HG03103 (cell line): ENCODE measurements around the gene ALKBH2.
A peak's percentile ranks its signal among the peaks of the same experiment; 100 is the strongest.

ENCODE experiments used
- ATAC-seq: cut with Tn5 transposase; IDR thresholded peaks from one replicate; pipeline ENCODE4 v1.9.1; 2021; ENCODE audit warnings: low read depth; ENCODE audit not compliant: unreplicated experiment

The ALKBH2 gene

GRCh38 chr12:109093022-109093918 lies at the start of gene ALKBH2:
Gene ALKBH2 (minus strand): TSS chr12:109093472. CDS start chr12:109092786, 686 bp downstream.
- ATAC-seq, result peak; percentile 59

GRCh38 chr12:109140560-109140959 lies 47.3 kb upstream of the ALKBH2 start:
- no peak for ATAC-seq

GRCh38 chr12:109139791-109140190 lies 46.5 kb upstream of the ALKBH2 start:
- ATAC-seq, result no peak

- no peak for ATAC-seq
These were observed 46.1 kb upstream of the ALKBH2 start for GRCh38 chr12:109139360-109139759.

GRCh38 chr12:109137055-109137454 lies 43.8 kb upstream of the ALKBH2 start:
- ATAC-seq, result no peak

- ATAC-seq, result no peak
These were observed 41.1 kb upstream of the ALKBH2 start for GRCh38 chr12:109134186-109134917.

GRCh38 chr12:109131154-109132050 lies 38.1 kb upstream of the ALKBH2 start:
- no peak for ATAC-seq

- ATAC-seq, result no peak
These were observed 37.3 kb upstream of the ALKBH2 start for GRCh38 chr12:109130297-109131153.

- ATAC-seq, result no peak
These were observed 34.4 kb upstream of the ALKBH2 start for GRCh38 chr12:109127533-109128242.

GRCh38 chr12:109126784-109127183 lies 33.5 kb upstream of the ALKBH2 start:
- no peak for ATAC-seq

GRCh38 chr12:109125791-109126190 lies 32.5 kb upstream of the ALKBH2 start:
- no peak for ATAC-seq

- no peak for ATAC-seq
These were observed 31.8 kb upstream of the ALKBH2 start for GRCh38 chr12:109124878-109125648.

- ATAC-seq, result no peak
These were observed 28.1 kb upstream of the ALKBH2 start for GRCh38 chr12:109121346-109121880.

- no peak for ATAC-seq
These were observed 27.3 kb upstream of the ALKBH2 start for GRCh38 chr12:109120557-109120956.

GRCh38 chr12:109120095-109120494 lies 26.8 kb upstream of the ALKBH2 start:
- ATAC-seq, result no peak

GRCh38 chr12:109116611-109116949 lies 23.3 kb upstream of the ALKBH2 start:
- ATAC-seq, result no peak

GRCh38 chr12:109115758-109116610 lies 22.7 kb upstream of the ALKBH2 start, which contains the start of gene ACACB:
Gene ACACB (plus strand): TSS chr12:109116587. CDS start chr12:109139406, 22,819 bp downstream.
- no peak for ATAC-seq
